Muscle of arm (tissue), 14 donors: ENCODE results near the gene NAPEPLD. TPM values are rescaled to one million over a fixed set of nuclear protein-coding genes. Genes with fewer than 3 reads are reported as not detected.
"Not testable (repeated sequence)": the region's sequence is repeated elsewhere in the genome, so short reads cannot be mapped to it uniquely, and the experiment has no call there.

Source experiments
- DNase-seq: peaks from one replicate; pipeline ENCODE4 v3.0.0-alpha.2; 2013
- long read RNA-seq, 11 donors: transcript quantifications; one replicate each; lab custom pipeline, GENCODE V29; 2026
- polyA plus RNA-seq, 12 donors: library from polyadenylated mRNA; unstranded; fragments of 120-200 nt; gene quantifications; one replicate each; pipeline ENCODE4 v1.2.1, GENCODE V29; 2013; ENCODE audit not compliant: insufficient read length in 12 of 12

The NAPEPLD gene
- polyA plus RNA-seq: 10 to 100 TPM in 11 of 12 donors, not detected in 1; 12.0 to 30.9 (median 16.8) TPM
- long read RNA-seq, donor 1, full-length matches to known transcripts: 15 of 15 reads
- long read RNA-seq, donor 1, partial matches to known transcripts: 0 of 15 reads
- long read RNA-seq, donor 1, other reads (novel, unspliced or antisense): 0 of 15 reads
- long read RNA-seq, donor 2, partial matches to known transcripts: 0 of 4 reads
- long read RNA-seq, donor 2, other reads (novel, unspliced or antisense): 0 of 4 reads
- long read RNA-seq, donor 3: 0 reads
- long read RNA-seq, donor 4: 0 reads
- long read RNA-seq, donor 5, partial matches to known transcripts: 0 of 6 reads
- long read RNA-seq, donor 5, other reads (novel, unspliced or antisense): 0 of 6 reads
- long read RNA-seq, donor 6, partial matches to known transcripts: 0 of 1 reads
- long read RNA-seq, donor 6, other reads (novel, unspliced or antisense): 0 of 1 reads
- long read RNA-seq, donor 7, partial matches to known transcripts: 0 of 3 reads
- long read RNA-seq, donor 7, other reads (novel, unspliced or antisense): 0 of 3 reads
- long read RNA-seq, donor 8, partial matches to known transcripts: 0 of 6 reads
- long read RNA-seq, donor 8, other reads (novel, unspliced or antisense): 0 of 6 reads
- long read RNA-seq, donor 9, partial matches to known transcripts: 0 of 3 reads
- long read RNA-seq, donor 9, other reads (novel, unspliced or antisense): 0 of 3 reads
- long read RNA-seq, donor 10, partial matches to known transcripts: 0 of 1 reads
- long read RNA-seq, donor 10, other reads (novel, unspliced or antisense): 0 of 1 reads
- long read RNA-seq, donor 11, partial matches to known transcripts: 0 of 2 reads
- long read RNA-seq, donor 11, other reads (novel, unspliced or antisense): 0 of 2 reads

GRCh38 chr7:103148994-103149807, at the start of gene NAPEPLD:
NAPEPLD (minus strand) TSS chr7:103149099; CDS start chr7:103128776, 20,323 bp downstream.
- DNase-seq: peak; percentile 90

- not testable (repeated sequence) for DNase-seq
Measured at GRCh38 chr7:103198079-103198478, 49.2 kb upstream of the NAPEPLD start.

DNA sequence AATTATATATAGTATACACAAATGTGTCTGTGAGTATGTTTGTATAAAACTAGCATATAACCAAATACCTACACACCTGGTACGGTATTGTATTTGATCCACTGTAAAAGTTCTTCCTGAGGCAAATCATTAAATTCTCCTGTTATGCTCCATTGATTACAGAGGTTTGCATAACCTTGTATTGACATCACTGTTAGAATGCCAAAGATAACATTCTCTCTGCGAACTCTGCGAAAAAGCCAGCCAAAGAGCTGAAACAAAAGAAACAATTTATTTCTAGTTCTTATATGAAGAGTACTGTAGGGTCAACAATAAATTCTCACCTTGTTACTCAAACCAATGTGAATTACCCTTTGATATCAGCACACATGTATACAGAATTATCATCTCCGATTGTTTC, 46.5 kb upstream of the NAPEPLD start:
- DNase-seq: not testable (repeated sequence)

DNA sequence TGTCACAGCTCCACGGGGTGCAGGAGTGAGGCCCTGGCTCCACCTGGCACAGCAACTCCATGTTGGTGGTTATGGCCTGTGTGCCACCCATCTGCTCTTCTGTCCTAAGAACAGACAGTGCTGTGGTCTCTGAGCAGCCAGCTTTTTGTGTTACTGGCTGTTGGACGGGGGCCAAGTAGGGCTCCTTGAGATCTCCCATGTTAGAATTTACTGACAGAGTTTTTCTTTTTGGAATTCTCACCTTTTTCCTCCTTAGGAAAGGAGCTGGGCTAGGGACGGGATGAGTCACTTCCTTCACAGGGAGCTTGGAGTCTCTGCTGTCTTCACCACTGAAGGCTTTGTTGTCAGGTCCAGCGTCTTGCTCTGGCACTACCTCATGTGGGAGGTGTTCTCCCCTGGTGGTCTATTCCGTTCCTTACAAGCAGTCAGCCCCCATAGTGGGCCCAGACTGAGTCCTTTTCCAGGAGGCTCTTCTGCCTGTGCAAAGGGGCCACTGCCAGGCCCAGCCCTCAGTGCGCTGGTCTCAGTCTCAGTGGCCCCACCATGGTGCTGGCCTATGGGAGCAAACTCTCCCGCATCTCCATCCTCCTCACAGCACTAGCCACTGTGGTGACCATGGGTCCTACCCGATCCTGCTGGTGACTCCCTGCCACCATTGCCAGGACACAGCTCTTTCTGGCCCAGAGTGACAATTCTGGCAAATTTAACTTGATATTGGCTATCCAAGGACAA, 23.7 kb upstream of the NAPEPLD start:
- DNase-seq: not testable (repeated sequence)

DNA sequence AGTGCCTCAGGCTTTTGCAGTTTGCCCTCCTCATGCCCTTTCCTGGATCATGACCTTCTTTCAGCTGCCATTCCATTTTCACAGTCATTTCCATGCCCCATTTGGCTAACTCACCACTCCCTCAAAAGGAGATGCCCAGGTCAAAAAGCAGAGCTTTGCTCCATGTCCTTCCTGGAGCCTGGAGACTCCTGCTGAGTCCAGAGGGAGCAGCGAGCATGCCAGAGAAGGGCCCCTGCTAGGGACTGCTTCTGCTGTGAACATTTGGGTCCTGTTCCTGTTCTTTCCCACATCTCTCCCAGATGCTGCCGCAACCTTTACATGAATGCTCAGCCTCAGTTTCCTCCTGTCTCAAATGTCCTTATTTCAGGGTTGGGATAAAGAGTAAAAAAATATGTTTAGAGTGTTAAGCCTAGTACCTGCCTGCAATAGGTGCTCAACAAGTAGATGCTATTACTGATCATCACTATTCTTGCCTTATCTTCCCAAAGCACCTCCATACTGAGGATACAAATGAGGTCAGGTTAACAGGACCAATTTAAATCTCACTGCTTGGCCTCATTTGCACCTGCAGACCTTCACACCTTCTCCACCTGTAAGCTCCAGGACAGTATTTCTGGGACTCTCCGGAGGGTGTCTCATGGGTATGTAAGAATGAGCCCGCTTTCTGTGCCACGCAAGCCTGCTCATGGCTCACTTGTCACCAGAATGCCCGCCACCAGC, 23.0 kb upstream of the NAPEPLD start:
- not testable (repeated sequence) for DNase-seq

GRCh38 chr7:103166921-103167544, 18.1 kb upstream of the NAPEPLD start:
- not testable (repeated sequence) for DNase-seq

DNA sequence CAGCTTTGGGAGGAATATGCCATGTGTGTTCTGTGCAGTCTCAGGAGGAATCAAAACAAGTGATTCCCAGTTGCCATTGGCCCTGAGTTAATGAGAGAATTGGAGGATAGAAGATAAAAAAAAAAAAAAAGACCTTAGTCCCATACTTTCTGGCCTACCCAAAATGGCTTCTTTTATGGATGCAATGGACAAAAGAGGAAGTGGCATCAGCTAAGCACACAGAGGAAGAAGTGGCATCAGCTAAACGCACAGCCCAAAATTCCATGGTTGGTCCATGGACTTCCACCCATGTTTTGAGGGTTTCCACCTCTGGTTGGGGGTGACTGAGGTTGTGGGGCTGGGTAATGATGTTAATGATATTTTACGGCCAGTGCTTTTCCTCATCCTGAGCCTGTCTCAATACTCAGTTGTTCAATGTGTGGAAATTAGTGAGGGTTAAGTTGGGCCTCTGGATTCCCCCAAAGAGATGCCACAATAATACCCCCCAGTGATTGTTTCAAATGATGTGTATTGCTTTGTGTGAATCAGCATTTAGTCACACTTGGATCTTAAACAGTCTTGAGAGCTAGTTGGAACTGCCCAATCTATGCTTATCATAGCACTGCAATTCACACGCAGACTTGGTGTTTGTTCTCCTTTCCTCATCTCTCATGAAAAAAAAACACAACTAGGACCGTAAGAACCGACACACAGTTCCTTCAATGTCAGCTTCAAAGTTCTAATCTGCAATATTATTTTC, 14.4 kb upstream of the NAPEPLD start:
- DNase-seq: not testable (repeated sequence)

DNA sequence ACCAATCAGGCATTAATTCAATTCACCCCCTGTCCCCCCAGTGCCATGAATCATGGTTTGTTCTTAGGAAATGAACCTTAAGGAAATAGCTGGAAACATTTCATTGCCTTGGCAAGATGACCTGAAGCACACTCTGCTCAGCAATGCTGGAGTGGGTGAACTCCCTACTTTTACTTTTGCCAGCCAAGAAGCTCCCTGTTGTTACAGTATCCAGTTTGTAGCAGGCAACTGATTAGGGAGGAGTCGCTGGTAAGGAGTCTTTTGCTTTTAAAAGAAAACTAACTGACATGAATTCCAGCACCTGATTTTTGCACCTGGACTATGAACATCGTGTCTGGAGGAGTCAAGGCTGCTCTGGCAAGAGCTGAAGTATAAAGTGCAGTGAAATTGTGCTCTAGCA, 13.7 kb upstream of the NAPEPLD start:
- DNase-seq: not testable (repeated sequence)

GRCh38 chr7:103161998-103162616, 13.2 kb upstream of the NAPEPLD start:
- not testable (repeated sequence) for DNase-seq

DNA sequence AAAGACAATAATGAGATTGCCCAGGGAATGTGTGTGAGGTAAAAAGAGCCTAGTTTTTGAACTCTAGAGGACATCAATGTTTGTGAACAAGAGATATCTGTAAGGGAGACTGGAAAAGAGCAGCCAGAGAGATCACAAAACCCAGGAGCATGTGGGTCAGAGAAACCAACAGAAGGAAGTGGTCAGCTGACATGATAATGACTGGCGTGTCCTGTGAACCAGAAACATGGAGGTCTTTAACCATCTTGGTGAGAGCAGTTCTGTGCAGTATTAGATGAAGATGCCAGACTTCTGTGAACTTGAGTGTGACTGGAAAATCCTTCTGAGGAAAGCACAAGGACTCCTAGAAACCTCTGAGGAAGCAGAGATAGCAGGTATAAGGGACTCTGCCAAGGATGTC, 10.2 kb upstream of the NAPEPLD start:
- not testable (repeated sequence) for DNase-seq

GRCh38 chr7:103155331-103156024, 6.6 kb upstream of the NAPEPLD start:
- DNase-seq: not testable (repeated sequence)

DNA sequence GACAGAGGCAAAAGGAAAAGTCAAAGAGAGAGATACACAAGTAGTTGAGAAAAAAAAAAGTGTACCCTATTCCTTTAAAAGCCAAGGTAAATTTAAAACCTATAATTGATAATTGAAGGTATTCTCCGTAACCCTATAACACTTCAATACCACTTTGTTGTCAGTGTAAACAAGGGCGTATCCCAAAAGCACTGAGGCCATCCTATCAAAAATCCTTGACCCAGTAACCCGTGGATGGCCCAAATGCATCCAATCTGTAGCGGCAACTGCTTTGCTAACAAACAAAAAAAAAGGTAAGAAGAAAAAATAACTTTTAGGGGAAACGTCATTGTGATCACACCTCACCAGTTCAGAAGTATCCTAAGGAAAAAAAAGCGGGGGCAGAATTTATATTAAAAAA, 5.1 kb upstream of the NAPEPLD start:
- DNase-seq: no peak

GRCh38 chr7:103152744-103153617, 4.1 kb upstream of the NAPEPLD start:
- not testable (repeated sequence) for DNase-seq

GRCh38 chr7:103151993-103152676, 3.2 kb upstream of the NAPEPLD start:
- DNase-seq: not testable (repeated sequence)

- no peak for DNase-seq
Measured at GRCh38 chr7:103150192-103150591, 1.3 kb upstream of the NAPEPLD start.

- DNase-seq: no peak
Measured at GRCh38 chr7:103149808-103150180, 895 bp upstream of the NAPEPLD start.
